Stimulated activated CD8-positive, alpha-beta memory T cell treated with anti-CD3 and anti-CD28 coated beads, Interleukin-7, amount 100 ng/mL, for 1 hour (primary cell): ENCODE data around the gene FHDC1.

ENCODE experiments used
- DNase-seq, 2 donors: peaks; one replicate each; pipeline ENCODE4 v3.0.0-alpha.2; 2020; ENCODE audit warnings: low read depth in 2 of 2

The FHDC1 gene

DNA sequence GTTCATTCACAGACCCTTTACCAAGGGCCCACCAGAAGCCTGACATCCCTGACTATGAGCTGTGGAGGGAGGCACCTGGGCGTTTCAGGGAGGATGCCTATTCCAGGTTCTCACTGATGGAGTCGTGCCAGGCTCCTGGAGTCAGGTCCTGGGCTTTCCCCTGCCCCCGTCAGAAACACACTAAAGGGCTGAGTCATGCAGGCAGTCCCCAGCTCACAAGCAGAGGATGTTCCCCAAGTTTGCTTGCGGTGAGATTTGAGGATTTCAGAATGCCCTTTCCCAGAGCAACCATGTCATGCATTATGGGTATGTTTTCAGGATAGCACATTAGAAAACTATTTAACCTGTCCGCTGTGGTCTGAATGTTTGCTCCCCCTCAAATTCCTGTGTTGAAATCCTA, 45.2 kb downstream of the FHDC1 start:
- DNase-seq = no peak

DNA sequence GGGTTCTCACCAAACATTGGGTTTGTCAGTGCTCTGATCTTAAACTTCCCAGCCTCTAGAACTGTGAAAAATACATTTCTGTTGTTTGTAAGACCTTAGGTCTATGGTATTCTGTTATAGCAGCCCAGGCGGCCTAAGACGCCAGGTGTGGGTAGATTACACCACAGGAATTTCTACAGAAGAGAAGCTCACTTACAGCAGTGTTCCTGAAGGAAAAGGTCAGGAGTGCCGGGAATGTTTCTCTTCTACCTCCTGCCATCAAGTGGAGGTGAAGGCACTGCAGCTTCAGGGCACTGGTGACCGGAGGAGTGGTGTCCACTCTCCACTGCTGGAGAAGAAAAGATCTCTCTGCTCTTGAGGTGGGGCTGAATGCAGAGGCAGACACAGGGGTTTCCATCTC, 45.7 kb downstream of the FHDC1 start:
- no peak for DNase-seq

DNA sequence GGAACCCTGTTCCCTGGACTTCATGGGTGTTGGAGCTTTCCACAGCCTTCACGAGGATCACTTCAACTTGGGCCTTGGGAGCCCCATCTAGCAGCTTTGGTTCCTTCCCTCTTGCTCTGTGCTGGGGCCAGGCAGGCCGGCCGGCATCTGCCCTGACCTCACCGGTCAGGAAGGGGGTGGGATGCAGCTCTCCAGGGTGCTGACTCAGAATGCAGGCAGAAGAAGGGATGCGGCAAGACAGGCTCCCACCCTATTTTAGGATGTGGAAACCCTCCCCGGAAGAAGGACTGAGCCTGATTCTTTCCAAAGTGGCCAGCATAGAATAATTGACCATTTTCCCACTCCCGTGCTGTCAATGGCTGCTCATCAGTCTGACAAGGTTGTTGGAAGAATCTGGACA, 47.1 kb downstream of the FHDC1 start:
- DNase-seq = no peak

DNA sequence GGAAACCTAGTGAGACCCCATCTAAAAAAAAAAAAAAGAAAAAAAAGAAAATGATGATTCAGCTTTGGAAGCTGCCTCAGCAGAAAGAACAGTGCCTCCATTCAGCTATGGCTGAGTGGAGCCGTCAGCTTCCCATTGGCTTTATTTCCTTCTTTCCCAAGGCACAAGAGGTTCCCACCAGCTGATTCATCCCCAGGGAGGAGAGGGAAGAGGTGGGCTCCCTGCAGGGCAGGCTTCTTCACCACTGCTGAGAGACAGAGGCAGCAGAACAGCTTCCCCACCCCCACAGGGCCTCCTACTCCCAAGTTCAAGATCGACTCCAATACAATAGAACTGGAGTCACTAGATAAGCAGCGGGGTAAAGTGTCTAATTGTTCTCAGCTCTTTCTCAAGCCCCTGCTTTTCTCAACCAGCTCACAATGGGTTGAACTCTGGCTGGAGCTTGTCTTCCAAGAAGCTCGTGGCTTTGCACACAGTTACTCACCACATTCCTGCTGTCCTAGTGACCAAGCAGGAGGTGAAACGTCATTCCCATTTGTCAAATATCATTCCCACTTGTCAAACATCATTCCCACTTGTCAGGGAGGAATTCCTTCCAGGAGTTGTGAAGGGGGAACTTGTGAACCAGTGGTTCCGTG, 47.8 kb downstream of the FHDC1 start:
- no peak for DNase-seq

DNA sequence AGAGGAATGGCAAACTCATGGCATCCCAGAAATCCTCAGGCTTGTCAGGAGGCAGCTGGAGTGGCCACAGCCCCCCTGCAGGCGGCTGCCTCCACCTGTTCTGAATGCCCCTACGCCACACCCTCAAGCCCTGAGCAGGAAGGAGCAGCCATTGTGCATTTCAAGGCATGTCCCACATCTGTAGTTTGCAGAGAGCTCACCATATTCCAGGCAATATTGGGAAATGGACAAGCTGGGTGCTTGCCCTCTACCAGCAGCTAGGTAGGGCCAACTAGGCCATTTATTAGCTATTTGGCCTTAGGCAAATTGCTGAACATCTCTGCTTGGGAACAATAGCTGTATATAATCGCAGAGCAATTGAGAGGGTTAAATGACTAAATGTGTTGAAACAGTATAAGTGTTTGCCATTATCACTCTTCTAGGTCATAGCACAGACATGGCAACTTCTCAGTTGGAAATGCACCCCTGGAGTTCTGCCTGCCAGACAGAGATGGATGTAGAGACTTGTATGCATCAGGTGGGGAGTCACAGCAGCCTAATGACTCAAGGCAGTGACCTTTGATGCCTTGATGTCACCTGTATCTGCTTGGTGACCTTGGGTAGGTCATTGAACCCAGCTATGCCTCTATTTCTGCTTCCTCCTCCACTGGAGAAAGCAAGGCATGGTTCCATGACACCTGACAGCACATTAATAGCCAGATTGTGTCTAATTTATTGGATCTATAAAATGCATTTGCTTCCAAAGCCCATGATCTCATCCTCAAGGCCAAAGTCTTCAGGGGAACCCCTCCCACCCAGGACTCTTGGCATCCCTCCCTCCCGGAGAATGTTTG, 52.8 kb downstream of the FHDC1 start:
- no peak for DNase-seq

DNA sequence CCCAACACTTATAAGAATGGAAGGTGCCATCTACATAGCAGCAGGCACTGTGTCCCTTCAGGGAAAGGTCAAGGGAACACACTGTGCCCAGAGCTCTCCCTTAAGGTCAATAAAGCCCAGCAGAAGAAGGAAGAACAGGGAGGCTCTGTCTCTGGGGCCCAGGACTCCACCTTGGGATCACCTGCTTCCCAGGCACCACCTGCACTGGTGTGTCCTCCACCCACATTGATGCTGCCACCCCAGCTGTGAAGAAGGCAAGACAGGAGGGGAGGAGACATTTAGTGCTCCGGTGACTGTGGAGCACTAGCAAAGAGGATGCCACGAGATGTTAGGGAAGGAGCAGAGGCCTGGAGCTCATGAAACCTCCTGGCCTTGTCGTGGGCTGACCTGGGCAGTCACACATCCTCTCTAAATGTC, 53.4 kb downstream of the FHDC1 start:
- DNase-seq = no peak

DNA sequence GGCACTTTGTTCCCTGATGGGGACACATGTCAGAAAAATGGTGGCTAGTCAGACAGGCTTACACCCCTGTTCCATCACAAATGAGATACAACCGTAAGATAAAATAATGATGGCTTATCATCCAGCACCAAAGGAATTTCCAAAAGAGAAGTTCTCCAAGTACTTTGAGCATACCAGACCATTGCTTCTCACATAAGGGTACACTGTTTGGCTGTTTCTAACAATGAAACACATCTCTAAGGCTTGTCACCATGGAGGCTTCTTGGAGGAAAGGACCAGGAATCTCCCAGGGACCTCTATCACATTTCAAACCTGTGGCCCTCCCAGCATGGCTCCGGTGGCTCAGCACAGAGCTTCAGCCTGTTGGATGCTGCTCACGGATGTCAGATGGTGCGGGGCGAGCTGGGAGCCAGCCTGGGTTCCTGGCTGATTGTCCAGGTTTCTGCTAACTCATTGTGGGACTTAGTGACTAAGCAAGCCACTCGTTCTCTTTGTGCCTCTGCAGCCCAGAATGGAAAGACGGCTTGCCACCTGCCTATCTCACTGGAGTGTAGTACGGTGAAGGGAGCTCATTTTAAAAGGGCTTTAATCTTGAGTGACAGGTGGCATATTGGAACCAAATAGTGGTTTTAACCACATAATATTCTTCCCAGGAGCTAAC, 54.5 kb downstream of the FHDC1 start:
- no peak for DNase-seq

DNA sequence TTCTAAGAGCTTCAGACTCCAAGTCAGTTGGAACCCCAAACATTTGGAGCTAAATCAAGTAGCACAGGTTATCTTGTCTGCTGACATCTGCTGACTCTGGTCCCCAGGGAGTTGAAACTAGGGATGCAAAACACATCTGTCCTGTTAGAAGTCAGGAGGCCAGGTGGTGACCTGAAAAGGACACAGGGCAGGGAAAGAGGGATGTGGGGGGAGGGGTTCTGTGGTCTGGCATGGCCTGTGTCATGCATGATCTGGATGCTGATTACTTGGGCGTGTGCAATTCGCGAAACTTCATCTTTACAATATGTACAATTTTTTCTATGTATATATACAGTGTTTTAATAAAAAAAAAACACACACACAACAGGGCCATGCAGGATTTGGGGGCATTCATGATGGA, 55.3 kb downstream of the FHDC1 start:
- no peak for DNase-seq

DNA sequence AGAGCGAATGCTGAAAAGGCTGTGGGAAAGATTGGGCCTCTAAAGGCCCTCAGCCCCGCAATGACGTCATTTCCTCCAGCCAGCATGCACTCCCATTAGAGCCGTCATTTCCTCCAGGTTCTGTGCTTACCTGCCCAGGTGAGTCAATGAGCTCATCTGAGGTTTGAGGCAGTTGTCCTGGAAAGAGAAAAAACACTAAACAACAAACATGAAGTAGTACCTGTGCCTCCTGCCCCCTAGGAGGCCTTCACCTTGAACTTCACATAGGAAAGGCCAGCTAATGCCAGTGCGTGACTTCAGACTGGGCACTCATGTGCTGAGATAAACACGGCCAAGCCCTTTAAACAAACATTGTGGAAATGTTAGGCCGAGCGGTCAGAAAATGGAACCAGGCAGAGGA, 55.9 kb downstream of the FHDC1 start:
- DNase-seq = no peak

DNA sequence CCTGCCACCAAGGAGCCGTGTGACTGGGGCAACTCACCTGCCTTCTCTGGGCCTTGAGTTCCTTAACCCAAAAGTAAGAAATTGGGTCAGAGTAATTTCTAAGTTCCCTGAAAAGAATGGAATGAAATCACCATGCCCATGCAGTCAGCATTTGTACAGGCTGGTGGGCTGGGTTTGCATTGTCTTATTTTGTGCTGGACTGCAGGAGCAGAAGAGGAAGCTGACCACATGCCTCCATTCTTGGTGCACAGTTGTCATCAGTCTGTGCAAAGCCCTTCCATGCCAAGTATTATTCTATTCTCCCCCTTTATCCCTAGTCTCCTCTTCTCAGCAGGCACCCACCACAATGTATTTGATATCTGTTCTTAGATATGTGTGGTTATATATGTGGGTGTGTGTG, 56.3 kb downstream of the FHDC1 start:
- no peak for DNase-seq

DNA sequence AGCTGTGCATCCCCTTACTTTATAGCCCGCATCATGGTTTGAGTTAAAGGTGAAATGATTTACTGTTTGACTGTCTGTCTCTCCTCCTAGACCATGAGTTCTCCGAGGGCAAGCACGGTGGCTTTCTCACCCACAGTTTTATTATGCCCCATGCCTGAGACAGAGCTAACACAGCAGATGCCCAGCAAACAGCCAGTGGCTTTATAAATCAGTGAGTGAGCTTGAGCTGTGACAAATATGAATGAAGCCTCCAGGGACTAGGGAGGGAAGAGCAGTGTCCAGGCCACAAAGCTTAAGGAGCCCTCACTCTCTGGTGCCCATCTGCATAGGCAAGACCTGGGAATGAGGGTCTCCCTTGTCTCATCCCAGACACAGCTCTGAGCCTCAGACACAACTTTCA, 57.9 kb downstream of the FHDC1 start:
- DNase-seq = no peak

DNA sequence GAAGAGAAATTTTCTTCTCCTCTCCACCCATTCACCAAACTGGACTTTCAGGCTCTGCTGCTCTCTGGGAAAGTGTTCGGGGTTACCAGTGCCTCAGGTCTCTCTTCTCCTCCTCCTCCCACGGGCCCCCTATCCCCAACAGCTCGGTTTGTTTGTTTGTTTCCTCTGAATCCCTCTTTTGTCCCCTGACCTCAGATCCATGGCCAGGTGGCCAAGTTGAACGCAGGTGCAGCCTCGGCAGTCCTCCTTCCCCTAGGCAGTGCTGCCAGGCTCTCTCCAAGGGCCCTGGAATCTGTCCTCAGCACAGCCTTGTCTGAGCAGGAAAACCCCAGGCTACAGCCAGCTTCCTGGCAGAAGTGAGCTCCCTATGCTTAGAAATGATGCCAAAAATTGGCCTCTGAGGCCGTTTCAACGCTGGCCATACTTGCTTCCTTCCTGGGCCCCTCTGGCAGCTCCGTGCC, 60.0 kb downstream of the FHDC1 start:
- DNase-seq = no peak

DNA sequence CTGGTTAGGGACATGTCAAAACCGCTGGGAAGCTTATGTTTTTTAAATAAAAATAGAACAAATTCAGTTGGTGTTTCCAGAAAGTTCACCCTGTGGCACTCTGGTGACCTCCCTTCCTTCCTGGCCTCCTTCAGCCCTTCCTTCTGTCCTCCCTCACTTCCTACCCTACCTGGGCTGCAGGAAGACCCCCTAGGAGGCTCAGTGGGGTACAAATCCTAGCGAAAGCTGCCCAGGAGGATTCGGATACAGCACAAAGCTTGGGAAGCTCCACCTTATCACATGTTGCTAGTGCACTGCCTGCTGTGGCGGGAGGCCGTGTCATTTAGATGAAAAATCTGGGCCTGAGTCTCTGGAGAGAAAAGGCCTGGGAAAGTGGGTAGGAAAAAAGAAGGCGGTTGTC, 60.5 kb downstream of the FHDC1 start:
- no peak for DNase-seq

DNA sequence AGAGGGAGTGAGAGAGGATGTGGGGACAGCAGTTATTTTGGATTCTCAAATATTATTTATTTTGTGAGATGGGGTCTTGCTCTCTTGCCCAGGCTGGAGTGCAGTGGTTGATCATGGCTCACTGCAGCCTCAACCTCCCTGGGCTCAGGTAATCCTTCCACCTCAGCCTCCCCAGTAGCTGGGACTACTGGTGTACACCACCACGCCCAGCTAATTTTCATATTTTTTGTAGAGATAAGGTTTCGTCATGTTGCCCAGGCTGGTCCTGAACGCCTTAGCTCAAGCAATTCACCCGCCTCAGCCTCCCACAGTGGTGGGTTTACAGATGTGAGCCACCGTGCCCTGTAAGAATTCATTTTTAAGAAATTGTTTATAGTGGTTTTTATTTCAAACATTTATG, 61.2 kb downstream of the FHDC1 start:
- no peak for DNase-seq

DNA sequence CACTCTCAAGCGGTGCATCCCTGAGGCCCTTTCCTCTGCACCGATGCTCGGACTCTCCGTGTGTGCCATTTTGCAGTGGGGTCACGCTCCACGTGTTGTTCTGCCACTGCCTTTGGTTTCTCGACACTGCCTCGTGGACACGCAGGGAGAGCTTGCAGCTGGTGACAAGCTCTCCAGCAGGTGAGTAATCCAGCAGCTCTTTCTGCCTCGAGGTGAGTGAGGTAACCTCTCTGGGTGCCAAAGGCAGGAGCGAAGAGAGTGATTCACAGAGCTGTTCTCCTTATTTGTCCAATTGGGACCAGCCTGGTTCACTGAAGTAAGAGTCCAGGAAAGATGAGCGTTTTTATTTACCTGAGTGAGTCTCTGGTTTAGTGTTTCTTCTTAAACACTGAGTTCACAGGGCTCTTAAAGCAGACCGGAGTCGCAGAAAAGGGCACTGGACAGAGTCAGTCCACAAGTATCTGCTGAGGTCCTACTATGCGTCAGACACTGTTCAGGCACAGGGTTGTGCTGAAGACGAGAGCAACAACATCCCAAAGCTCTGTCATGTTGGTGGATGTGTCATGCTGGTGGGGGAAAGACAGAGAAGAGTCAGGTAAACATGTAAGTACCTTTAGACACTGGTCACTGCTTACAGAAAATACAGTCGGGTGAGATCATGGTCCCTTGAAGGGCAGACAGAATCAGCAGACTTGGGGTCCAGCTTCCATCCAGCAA, 61.8 kb downstream of the FHDC1 start:
- no peak for DNase-seq

DNA sequence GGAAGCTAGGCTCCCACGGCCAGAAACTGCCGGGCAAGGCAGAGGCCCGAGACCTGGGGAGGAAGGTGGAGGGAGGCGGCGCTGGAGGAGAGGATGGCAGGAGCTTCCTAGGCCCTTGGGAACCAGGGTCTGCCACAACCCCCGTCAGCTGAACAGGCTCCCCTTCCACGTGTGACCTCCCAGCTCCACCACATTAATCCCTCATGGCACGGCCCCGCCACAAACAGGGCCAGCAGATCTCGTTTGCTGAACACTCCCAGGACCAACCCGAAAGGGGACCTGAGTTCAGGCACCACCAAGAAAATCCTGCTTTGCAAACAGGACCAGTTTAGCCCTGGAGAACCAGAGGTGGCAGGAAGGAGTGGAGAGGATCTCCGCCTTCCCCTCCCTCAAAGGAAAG, 62.7 kb downstream of the FHDC1 start:
- DNase-seq = no peak

DNA sequence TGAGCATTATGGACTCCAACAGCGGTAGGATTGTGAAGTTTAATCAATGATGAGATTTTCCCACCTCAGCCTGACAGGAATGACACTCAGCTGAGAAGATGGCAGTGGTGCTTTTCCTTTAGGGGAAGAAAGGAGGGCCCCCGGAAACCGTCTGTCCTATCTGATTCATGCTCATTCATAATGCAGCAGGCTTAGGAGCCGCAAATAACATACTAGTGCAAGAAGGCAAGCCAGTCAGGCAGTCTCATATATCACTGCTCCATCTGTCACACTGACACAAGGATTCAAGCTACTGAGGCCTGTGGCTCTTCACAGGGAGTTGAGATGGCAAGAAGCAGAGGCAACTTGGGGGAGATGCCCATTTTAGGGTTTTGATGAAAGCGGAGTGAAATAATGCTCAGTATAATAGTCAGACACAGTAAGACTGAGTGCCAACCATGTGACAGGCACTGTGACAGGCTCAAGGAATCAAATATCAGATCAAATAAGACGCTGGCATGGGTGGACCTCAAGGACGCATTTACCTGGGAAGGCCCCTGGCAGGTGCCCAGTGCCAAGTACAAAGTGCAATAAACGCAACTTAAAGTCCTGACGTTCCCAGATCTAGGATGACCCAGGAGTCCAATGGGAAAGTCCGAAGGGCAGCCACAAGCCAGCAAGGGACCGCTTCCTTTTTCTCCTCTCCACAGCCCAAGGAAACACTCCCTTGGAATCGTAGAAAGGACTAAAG, 63.4 kb downstream of the FHDC1 start:
- no peak for DNase-seq

DNA sequence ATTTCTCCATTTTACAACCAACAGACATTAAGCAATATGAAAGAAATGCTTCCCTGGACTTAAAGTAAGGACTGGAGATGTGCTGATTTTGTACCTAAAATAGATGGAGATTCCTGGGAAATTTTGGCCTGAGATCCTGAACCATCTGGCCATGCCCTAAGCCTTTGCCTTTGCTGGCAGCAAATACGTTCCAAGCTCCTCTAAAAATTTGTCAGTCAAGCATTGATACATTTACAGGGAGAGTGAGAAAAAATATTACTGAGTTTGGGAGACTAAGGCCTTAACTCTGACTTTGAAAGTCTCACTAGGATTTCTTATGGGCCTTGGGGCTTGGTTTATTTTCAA, 63.9 kb downstream of the FHDC1 start:
- no peak for DNase-seq

DNA sequence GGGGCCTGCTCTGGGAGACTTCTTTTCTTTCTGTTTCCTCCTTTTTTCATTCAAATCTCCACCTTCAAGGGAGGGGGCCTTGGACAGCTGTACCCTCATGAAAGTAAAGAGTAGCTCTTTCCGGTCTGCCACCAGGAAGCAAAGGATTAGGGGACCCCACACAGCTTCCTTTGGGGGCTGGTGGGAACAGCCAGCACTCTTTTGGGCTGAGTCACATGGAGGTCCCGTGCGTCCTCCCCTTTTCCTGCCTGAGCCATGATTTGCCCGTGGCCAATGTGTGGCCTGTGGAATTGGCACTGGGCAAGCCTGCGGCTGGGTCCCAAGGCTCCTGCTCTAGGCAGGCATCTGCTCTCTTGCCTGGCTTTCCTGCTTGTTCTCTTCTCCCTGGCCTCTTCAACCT, 65.5 kb downstream of the FHDC1 start:
- DNase-seq = no peak

DNA sequence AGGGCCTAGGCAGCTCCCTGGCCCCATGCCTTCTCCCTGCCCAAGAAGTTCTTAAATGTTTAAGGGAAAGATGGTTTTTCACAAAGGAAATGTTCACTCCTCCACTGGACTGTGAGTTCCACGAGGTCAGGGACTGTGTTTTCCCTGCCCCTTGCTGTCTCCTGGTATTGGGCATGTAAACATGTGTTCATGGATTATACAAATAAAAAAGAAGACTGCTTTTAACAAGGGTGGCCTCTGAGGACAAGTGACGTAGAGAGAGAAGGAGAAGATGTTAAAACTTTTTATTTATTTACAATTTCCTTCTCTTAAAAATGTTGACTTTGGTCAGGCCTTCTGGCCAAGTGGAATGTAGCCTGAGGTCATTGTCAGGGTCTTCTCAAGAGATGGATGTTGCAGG, 66.0 kb downstream of the FHDC1 start:
- no peak for DNase-seq

DNA sequence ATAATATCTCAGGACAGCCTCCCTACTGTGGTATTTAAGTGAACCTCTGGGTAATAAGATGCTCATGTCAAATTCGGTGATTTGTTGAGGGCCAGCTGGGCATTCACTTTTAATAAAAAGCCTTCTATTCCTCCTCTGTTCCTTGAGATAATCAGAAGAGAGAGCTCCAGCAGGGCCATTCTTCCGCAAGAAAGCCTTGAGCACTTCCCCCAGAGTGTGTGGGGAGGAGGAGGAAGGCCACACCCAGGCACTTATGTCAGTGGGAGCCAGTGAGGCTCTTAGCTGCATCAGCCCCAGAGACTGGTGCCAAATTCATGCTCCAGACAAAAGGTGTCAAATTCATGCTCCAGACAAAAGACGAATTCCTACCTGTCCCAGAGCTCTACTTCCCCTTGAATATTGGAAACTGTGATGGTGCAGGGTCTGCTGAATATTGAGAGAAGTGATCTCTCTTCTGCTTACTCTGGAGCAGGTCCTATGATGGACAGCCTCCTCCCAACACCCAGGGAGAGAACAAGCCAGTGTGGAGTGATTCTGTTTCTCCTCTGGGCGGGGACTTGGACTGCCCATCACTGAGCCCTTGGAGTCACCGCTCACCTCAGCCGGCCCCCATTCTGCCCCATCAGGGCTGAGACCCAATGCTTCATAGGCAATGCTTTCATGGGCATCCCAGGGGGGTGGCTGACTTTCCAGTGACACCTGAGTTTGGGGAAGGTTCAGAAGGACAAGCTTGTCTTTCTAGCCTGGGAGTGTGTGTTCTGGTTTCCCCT, 68.1 kb downstream of the FHDC1 start:
- no peak for DNase-seq
